GM10266 (cell line): Measurements from ENCODE around the gene SCD5.

Source experiments
- DNase-seq: peaks from one replicate; pipeline ENCODE4 v3.0.0; 2012; ENCODE audit errors: extremely low spot score
- TF ChIP-seq, protein P1 (sequence below): IDR thresholded peaks from 2 replicates; pipeline ENCODE4 v1.5.1; 2012; ENCODE audit warnings: mild to moderate bottlenecking, low read depth; ENCODE audit not compliant: control insufficient read depth, insufficient read depth; ENCODE audit errors: missing control alignments

The SCD5 gene

GRCh38 chr4:82698412-82698811 is 100.2 kb downstream of the SCD5 start:
- TF ChIP-seq, protein P1, sequence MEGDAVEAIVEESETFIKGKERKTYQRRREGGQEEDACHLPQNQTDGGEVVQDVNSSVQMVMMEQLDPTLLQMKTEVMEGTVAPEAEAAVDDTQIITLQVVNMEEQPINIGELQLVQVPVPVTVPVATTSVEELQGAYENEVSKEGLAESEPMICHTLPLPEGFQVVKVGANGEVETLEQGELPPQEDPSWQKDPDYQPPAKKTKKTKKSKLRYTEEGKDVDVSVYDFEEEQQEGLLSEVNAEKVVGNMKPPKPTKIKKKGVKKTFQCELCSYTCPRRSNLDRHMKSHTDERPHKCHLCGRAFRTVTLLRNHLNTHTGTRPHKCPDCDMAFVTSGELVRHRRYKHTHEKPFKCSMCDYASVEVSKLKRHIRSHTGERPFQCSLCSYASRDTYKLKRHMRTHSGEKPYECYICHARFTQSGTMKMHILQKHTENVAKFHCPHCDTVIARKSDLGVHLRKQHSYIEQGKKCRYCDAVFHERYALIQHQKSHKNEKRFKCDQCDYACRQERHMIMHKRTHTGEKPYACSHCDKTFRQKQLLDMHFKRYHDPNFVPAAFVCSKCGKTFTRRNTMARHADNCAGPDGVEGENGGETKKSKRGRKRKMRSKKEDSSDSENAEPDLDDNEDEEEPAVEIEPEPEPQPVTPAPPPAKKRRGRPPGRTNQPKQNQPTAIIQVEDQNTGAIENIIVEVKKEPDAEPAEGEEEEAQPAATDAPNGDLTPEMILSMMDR: no peak
- no peak for DNase-seq

- no peak for DNase-seq
- TF ChIP-seq, protein P1: no peak
These were observed 101.0 kb downstream of the SCD5 start for GRCh38 chr4:82697561-82697960.

DNA sequence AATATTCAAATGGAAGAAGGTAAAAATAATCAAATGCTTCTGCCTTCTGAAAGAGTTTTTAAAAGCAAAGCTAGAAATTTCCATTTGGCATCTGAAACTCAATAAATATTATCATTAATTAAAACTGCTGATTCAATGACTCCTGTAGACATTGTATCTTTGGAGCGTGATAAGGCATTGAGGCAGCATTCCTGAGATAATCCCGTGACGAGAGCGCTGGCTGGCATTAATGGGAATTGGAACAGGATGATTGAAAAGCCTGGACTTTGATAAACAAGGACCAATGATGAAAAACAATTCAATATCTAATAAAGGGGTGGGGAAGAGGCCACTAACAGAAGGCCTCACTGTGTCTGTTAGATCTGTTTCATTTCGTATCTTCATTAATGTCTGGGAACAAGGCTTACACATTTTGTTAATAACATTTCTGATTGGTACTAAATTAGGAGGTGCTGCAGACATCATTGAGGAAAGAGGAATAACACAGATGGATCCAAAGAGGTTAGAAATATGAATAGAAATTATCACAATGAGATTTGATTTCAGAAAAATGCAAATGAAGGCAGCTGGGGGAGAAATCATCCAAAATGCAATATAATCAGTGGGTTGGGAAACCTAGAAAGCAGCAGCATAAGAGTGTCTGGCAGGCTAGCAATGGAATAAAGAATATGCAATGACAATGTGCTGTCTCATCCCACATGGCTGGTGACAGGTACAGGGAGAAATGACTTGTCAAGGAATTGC is 102.3 kb downstream of the SCD5 start:
- TF ChIP-seq, protein P1: no peak

GRCh38 chr4:82694892-82695291 is 103.7 kb downstream of the SCD5 start:
- DNase-seq: no peak
- TF ChIP-seq, protein P1: no peak

More for the DNA sequence above, 102.3 kb downstream of the SCD5 start:
- no peak for DNase-seq

DNA sequence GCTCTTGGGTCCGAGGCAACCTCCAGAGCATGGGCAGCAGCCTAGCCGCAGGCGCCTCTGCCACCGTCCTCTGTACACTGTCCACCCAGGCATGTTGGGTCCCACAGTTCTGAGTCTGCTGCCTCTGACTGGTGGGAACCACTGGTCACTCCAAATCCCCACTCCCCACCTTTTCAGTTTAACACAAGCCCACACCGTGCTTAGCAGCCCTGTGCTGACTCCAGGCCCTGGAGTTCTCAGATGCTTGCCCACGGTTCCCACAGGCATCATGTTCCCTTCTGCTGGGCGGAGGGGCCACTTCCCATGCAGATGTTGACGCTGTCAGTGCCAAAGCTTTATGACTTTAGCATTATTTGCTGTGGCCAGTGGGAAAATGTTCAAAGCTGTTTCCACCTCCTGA is 104.5 kb downstream of the SCD5 start:
- no peak for DNase-seq
- TF ChIP-seq, protein P1: no peak

DNA sequence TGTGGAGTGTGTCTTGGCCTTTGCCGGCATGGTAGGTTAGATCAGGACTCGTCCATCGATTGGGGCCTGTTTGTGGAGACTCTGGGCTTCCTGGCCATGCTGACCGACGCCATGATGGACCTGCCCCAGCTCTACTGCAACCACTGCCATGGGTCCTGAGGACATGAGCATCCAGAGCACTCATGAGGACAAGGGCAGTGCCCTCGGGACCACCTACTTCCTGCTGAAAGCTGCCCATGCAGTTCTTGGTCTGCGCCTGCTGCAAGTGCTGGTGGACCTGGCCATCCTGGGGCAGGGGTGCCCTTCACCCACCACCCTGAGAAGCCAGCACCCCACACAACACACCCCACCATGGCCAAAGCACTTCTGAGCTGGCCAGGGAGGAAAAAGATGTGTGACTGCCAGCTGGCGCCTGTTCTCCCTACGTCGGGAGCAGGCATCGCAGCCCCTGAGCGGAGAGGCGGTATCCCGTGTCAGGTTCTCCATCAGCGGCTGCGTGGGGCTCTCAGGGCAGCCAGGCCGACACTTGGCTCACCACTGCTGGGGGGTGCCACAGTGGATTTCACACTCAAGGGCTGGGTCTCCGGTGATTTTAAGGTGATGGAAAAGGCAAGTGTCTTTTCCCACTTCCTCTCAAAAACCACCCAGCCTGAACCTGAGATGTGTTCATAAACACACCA is 106.4 kb downstream of the SCD5 start:
- no peak for DNase-seq
- TF ChIP-seq, protein P1: no peak

DNA sequence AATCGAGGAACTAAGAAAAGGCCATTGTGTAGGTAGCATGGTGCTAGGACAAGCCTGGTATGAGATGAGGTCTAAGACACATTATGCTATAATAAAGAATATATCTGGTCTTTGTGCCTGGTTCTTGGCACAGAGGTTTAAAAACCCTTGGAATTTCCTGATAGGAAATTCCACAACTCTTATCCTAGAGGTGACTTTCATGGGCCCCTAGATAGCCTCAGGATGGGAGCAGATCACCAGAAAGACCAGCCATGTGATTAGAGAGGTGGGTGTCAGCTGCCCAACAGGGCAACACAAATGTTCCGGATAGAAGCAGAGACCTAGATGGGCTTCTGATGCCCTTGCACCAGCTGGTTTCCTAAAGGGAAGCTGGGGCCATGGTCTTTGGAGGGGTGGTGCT is 107.2 kb downstream of the SCD5 start:
- DNase-seq: no peak
- TF ChIP-seq, protein P1: no peak
